Fibroblast of mammary gland (primary cell): ENCODE data around the gene PSMD4.

Source experiments
- DNase-seq: peaks from one replicate; pipeline ENCODE4 v3.0.0-alpha.2; 2010; ENCODE audit warnings: low read depth
- H3K4me3 ChIP-seq: 2 replicates; pipeline ENCODE4 v1.5.1; 2011; ENCODE audit warnings: low read depth, mild to moderate bottlenecking, low read length, moderate library complexity; ENCODE audit not compliant: control insufficient read depth
- CTCF ChIP-seq: conservative IDR thresholded peaks from 2 replicates; pipeline ENCODE4 v1.5.1; 2011; ENCODE audit warnings: low read depth, low read length, inconsistent platforms; ENCODE audit not compliant: control insufficient read depth, insufficient read depth

Gene PSMD4

DNA sequence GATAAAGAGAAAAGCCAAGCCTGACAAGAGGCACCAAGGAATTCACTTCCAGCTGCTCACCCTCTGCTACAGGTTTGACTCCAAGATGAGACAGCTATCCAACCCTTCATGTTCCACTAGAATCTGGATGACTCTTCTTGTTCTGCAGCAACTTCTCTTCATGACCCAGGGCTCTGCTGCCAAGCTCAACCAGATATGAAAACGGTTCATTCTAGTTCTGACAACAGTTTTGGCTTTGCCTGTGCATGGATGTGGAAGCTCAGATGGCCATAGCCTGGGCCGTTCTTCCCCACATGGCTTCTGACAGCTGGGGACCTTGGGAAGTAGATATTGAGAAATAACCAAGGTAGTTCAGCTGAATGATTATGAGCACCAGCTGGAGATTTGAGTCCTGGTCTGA lies 59.0 kb downstream of the PSMD4 start:
- no peak overlapping the region for H3K4me3 ChIP-seq
- no peak for TF ChIP-seq CTCF
- no peak for DNase-seq

DNA sequence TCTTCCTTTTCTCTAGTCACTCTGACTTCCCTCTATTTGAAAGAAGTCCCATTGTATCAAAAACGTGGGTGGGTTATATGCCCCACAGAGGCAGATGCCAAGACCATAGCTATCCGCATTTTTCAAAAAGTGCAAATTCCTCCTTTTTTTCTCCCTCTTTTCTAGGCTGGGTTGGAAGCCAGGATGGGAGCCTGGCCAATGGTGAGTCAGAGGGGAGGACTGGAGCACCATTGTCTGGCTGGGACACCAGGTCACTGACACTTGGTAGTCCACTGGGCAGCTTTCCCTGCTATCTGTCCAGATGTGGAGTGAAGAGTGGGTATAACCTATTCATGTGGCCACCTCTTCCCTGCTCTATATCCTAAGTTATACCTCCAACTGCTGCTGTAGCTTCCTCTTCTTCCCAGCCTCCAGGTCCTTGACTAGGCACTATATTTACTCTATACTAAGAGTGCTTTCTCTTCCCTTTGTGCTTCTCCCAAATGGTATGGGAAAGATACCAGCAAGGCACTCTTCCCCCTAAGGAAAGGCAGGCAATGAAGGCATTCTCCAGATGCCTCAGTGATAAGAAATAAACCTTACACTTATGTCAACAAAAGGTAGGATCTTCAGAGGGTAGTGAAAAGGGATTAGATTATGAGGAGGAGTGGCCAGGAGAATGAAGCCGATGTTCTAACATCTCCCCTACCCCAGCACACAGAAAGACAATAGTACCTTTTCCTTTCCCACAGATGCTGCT lies 59.8 kb downstream of the PSMD4 start:
- TF ChIP-seq CTCF, result no peak
- peak; percentile 91 for DNase-seq

GRCh38 chr1:151315565-151316235 lies 61.2 kb downstream of the PSMD4 start:
- no peak overlapping the region for H3K4me3 ChIP-seq
- TF ChIP-seq CTCF, result no peak
- no peak for DNase-seq

More for the DNA sequence above, 59.8 kb downstream of the PSMD4 start:
- H3K4me3 ChIP-seq, result no peak overlapping the region
